ENCODE data around the gene PAMR1. TPM values are rescaled to one million over a fixed set of nuclear protein-coding genes. Genes with fewer than 3 reads are reported as not detected.

Gene PAMR1
- total and polyA plus RNA-seq, 2 of the 8 experiments (the other 6 are each of a cell fraction or from before 2014, with no cell fraction given), result 3.0 to 6.9 TPM

- H3K56ac ChIP-seq (replicated peaks; ENCODE audit: insufficient read length, low read depth, low read length), result no peak overlapping the region
- H3K4ac ChIP-seq (replicated peaks; ENCODE audit: insufficient read length, low read depth, low read length), result no peak overlapping the region
- no peak overlapping the region for H3K9ac ChIP-seq (replicated peaks in 1 of 4; ENCODE audit: extremely low read depth in 1 of 4, low read depth in 3 of 4, low read length in 3 of 4)
- no peaks in the 10 kb centered on the region for H3K23me2 ChIP-seq (ENCODE audit: low read depth, low read length)
- 76% methylated on average over 1 of the region's 1 CpG; no CpG with 5 or more reads in 1 of the 2 experiments for WGBS, 2 experiments (ENCODE audit: extremely low coverage in 1 of 2, insufficient coverage in 1 of 2, insufficient read length in 1 of 2, insufficient replicate concordance in 2 of 2, low coverage in 1 of 2, low lambda C conversion rate in 2 of 2, missing lambda C conversion rate in 1 of 2)
- H4K20me1 ChIP-seq (replicated peaks in 1 of 2; ENCODE audit: control insufficient read depth in 1 of 2, insufficient read depth in 2 of 2, low read length in 2 of 2), result no peaks in the 10 kb centered on the region
- H2AK5ac ChIP-seq (ENCODE audit: low read depth, low read length), result no peak overlapping the region
- no peak overlapping the region for H4K91ac ChIP-seq (replicated peaks; ENCODE audit: insufficient read length, low read length)
- H2AFZ ChIP-seq (ENCODE audit: low read length), result peak overlapping the region; percentile 37; the same call in 1 of the 2 replicates
- H3K79me2 ChIP-seq (ENCODE audit: control insufficient read depth in 1 of 2, insufficient read depth in 2 of 2, low read length in 2 of 2), result no peaks in the 10 kb centered on the region
- H3K36me3 ChIP-seq (ENCODE audit: control insufficient read depth in 2 of 4, insufficient read depth in 4 of 4, low read length in 3 of 4), result no peaks in the 10 kb centered on the region
- ChIA-PET CTCF (ENCODE audit: partially characterized antibody) (interaction anchor here (1.0 to 1.7 kb wide), 3 partner anchors 15 to 254 kb away, joined by 3 to 4 read pairs (median 3); no protein-coding TSS in a partner anchor), POLR2A (ENCODE audit: partially characterized antibody) (no interaction called here)
- H2BK120ac ChIP-seq (replicated peaks; ENCODE audit: low read depth, low read length), result no peak overlapping the region
- H3K4me2 ChIP-seq (ENCODE audit: insufficient read depth in 1 of 2, low read depth in 2 of 2, low read length in 2 of 2), result no peak overlapping the region
- H3K23ac ChIP-seq (ENCODE audit: insufficient read length), result no peak overlapping the region
- H2BK12ac ChIP-seq (ENCODE audit: low read depth, low read length), result 0 out of 2 replicates have a peak overlapping the region, but pooled peaks have one; percentile 11
- H3K4me3 ChIP-seq (ENCODE audit: extremely low read depth in 1 of 4, insufficient read depth in 2 of 4, low read depth in 3 of 4, low read length in 4 of 4), result no peak overlapping the region
- H4K5ac ChIP-seq (ENCODE audit: insufficient read length, low read depth, low read length), result no peak overlapping the region
- H3K14ac ChIP-seq (ENCODE audit: insufficient read length), result no peak overlapping the region
- H2BK15ac ChIP-seq (ENCODE audit: low read length), result no peak overlapping the region
- DNase-seq (ENCODE audit: low read depth in 1 of 2, low spot score in 2 of 2) (no peak), FAIRE-seq (no peak)
- H2BK5ac ChIP-seq (ENCODE audit: low read depth, low read length), result no peak overlapping the region
- no peaks in the 10 kb centered on the region for H3K79me1 ChIP-seq (ENCODE audit: low read depth, low read length)
- H3K27me3 ChIP-seq (replicated peaks in 1 of 4; ENCODE audit: control insufficient read depth in 3 of 4, extremely low read depth in 1 of 4, insufficient read depth in 3 of 4, low read length in 3 of 4), result no peaks in the 10 kb centered on the region
- no peak overlapping the region for H2BK20ac ChIP-seq (ENCODE audit: low read length)
- no peaks in the 10 kb centered on the region for H3K9me3 ChIP-seq (ENCODE audit: insufficient read depth in 2 of 2, low read depth in 1 of 2, low read length in 1 of 2)
- peak overlapping the region; percentile 38 for H4K8ac ChIP-seq (ENCODE audit: extremely low read depth, insufficient read depth, low read length)
- H3K4me1 ChIP-seq (replicated peaks in 1 of 4; ENCODE audit: control insufficient read depth in 3 of 4, insufficient read depth in 4 of 4, low read length in 3 of 4), result peaks cover 0 to 2% (median 0%) of the 10 kb centered on the region in 4 experiments; a peak in 2 of 7 replicates
- no peak overlapping the region for H3K27ac ChIP-seq (ENCODE audit: low read depth, low read length)
- no peak overlapping the region for H3K18ac ChIP-seq (ENCODE audit: extremely low read depth, low read length)
- TF ChIP-seq RBBP5 (IDR thresholded peaks at IDR 0.05; ENCODE audit: borderline replicate concordance, low read depth, low read length), result no peak
- no peak for TF ChIP-seq EP300 (IDR thresholded peaks at IDR 0.05; ENCODE audit: borderline replicate concordance in 1 of 2, low read depth in 2 of 2, low read length in 2 of 2)
- no peak for TF ChIP-seq POU5F1 (IDR thresholded peaks at IDR 0.05; ENCODE audit: low read depth, low read length)
- TF ChIP-seq POLR2AphosphoS5 (IDR thresholded peaks at IDR 0.05; ENCODE audit: low read depth, low read length), result no peak
- no peak for TF ChIP-seq SIN3A (conservative IDR thresholded peaks at IDR 0.05 in 1 of 2, IDR thresholded peaks at IDR 0.05 in 1 of 2; ENCODE audit: low read depth in 1 of 2, low read length in 2 of 2)
- TF ChIP-seq MAFK (IDR thresholded peaks at IDR 0.05; ENCODE audit: low read depth, low read length), result no peak
- no peak for TF ChIP-seq YY1 (IDR thresholded peaks at IDR 0.05; ENCODE audit: low read depth, low read length)
- TF ChIP-seq KDM4A (IDR thresholded peaks at IDR 0.05; ENCODE audit: low read depth, low read length, severe bottlenecking), result no peak
- no peak for TF ChIP-seq GABPA (IDR thresholded peaks at IDR 0.05; ENCODE audit: borderline replicate concordance, insufficient read depth, low read length)
- TF ChIP-seq HDAC6 (IDR thresholded peaks at IDR 0.05; ENCODE audit: low read depth, low read length), result no peak
These were observed 42.5 kb upstream of the PAMR1 start for GRCh38 chr11:35567737-35568465.

Data from H1 (cell line).